ENCODE measurements around the gene CNTN5.

DNA sequence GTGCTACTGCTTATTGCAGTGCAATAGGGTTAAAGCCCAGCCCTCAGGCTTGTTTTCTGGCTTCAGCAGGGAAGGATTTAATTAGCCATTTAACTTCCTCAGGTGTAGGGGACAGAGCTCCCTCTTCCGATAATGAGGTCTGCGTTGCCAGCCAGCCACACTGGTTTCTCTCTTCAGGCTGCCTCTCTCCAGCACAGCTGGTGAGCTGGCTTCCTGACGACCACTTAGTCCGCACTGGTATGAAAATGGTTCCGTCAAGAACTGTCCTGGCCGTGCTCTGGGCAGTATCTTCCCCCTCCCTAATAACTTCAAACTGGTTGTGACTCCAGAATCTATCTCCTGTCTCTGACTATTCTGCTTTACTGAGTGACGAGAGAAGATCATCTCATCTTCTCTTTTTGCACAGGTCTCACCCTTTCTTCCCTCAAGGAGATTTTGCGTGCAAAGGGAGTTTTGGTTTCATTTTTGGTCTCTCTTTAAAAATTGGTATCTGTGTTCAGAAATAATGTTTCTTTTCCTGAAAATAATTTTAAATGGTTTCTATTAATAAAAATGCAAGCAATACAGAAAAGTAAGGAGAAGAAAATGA is 49.2 kb downstream of the CNTN5 start:
- TF ChIP-seq EZH2 (IDR thresholded peaks at IDR 0.05; ENCODE audit: insufficient read depth, poor library complexity, severe bottlenecking) = no peak
- no peak for TF ChIP-seq EZH2phosphoT487 (IDR thresholded peaks at IDR 0.05; ENCODE audit: insufficient read depth, low read depth)

Data from GM23248 (cell line).